ENCODE data around the gene CCL27.

Gene CCL27

DNA sequence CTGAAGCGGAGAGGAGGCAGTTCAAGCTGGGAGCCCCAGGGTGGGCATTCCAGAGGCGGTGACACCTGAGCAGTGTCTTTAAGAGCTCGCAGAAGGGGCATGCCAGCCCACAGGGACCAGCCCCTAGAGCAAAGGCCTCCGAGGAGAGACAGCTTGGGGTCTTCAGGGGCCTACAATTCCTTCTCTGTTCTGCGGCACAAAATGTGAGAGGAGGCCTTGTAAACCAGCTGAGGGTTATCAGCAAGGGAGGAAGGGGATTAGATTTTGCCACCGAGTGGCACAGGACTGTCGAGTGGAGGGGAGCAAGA is 24.4 kb downstream of the CCL27 start:
- TF ChIP-seq, protein P1, sequence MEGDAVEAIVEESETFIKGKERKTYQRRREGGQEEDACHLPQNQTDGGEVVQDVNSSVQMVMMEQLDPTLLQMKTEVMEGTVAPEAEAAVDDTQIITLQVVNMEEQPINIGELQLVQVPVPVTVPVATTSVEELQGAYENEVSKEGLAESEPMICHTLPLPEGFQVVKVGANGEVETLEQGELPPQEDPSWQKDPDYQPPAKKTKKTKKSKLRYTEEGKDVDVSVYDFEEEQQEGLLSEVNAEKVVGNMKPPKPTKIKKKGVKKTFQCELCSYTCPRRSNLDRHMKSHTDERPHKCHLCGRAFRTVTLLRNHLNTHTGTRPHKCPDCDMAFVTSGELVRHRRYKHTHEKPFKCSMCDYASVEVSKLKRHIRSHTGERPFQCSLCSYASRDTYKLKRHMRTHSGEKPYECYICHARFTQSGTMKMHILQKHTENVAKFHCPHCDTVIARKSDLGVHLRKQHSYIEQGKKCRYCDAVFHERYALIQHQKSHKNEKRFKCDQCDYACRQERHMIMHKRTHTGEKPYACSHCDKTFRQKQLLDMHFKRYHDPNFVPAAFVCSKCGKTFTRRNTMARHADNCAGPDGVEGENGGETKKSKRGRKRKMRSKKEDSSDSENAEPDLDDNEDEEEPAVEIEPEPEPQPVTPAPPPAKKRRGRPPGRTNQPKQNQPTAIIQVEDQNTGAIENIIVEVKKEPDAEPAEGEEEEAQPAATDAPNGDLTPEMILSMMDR (conservative IDR thresholded peaks at IDR 0.05; ENCODE audit: low read length) = no peak
- no peak for TF ChIP-seq EZH2phosphoT487 (IDR thresholded peaks at IDR 0.05; ENCODE audit: borderline replicate concordance)
- Histone ChIP-seq H3K79me2 (ENCODE audit: insufficient read depth, low read length) (peaks cover 25% of the 10 kb centered on the region), H4K20me1 (ENCODE audit: insufficient read depth, low read length, poor library complexity, severe bottlenecking) (peaks cover 13% of the 10 kb centered on the region), H3F3A (ENCODE audit: low read depth) (no peaks in the 10 kb centered on the region), H3K4me1 (ENCODE audit: insufficient read depth, low read length, poor library complexity, severe bottlenecking) (peaks cover 27% of the 10 kb centered on the region), H3K4me3 (ENCODE audit: low read length, poor library complexity, severe bottlenecking) (peak overlapping the region; percentile 94), H3K9me3 (ENCODE audit: insufficient read depth, low read depth, low read length) (no peaks in the 10 kb centered on the region), H3K27me3 (ENCODE audit: insufficient read depth, low read length, poor library complexity, severe bottlenecking) (no peaks in the 10 kb centered on the region), H3K9me2 (replicated peaks; ENCODE audit: low read depth, low read length) (no peaks in the 10 kb centered on the region), H2AFZ (ENCODE audit: low read length) (peak overlapping the region; percentile 75), H3K4me2 (ENCODE audit: low read depth, low read length, poor library complexity, severe bottlenecking) (peak overlapping the region; percentile 91), H3K9ac (ENCODE audit: low read depth, low read length, poor library complexity, severe bottlenecking) (peak overlapping the region; percentile 75), H3K36me3 (ENCODE audit: insufficient read depth, low read length) (no peaks in the 10 kb centered on the region)

DNA sequence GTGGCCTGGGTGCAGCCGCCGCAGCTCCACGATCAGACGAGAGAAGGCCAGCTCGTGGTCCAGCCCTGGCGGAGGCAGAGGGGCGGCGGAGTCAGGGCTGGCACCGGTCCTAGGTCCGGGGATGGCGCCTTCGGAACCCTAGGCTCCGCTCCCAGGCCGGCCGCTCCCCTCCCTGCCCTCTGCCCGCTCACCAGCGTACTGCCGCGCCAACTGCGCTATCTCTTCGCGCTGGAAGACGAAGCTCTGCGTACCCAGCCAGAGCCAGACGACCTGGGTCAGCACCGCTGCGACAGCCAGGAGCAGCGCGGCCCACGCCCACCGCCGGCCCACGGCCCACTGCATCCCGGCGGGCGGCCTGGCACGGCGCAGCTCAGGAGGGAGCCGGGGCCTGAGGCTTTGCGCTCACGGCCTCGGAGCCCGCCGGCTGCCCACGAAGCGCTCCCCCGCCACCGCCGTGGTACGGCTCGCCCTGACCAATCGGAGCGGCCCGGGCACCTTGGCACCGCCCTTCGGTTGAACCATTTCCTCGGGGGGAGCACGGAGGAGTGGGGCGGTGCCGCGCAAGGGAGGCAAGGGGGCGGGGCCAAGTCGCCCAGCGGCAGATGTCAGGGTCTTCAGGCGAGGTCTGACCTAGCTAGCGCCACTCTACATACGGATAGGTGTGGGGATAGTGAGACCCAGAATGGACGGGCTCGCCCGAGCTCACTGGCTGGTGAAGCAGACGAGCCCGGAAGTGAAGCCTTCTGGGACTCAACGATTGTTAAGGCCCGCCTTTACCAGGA is 24.9 kb downstream of the CCL27 start, which contains the start of gene SIGMAR1:
Gene SIGMAR1, minus strand, starts transcription at position 432 of the 782 bp plus-strand sequence. Its CDS starts 90 bp downstream, at position 342.
- no peaks in the 10 kb centered on the region for H3K36me3 ChIP-seq (ENCODE audit: insufficient read depth, low read length)
- H3K4me2 ChIP-seq (ENCODE audit: low read depth, low read length, poor library complexity, severe bottlenecking) = peak within 1 kb of the TSS; percentile 91
- H2AFZ ChIP-seq (ENCODE audit: low read length) = peak within 1 kb of the TSS; percentile 75
- peaks cover 27% of the 10 kb centered on the region for H3K4me1 ChIP-seq (ENCODE audit: insufficient read depth, low read length, poor library complexity, severe bottlenecking)
- H3K9me2 ChIP-seq (replicated peaks; ENCODE audit: low read depth, low read length) = no peaks in the 10 kb centered on the region
- H3K27me3 ChIP-seq (ENCODE audit: insufficient read depth, low read length, poor library complexity, severe bottlenecking) = no peaks in the 10 kb centered on the region
- H3K9me3 ChIP-seq (ENCODE audit: insufficient read depth, low read depth, low read length) = no peaks in the 10 kb centered on the region
- peaks cover 13% of the 10 kb centered on the region for H4K20me1 ChIP-seq (ENCODE audit: insufficient read depth, low read length, poor library complexity, severe bottlenecking)
- TF ChIP-seq, protein P1 (conservative IDR thresholded peaks at IDR 0.05; ENCODE audit: low read length) = no peak
- peak within 1 kb of the TSS; percentile 94 for H3K4me3 ChIP-seq (ENCODE audit: low read length, poor library complexity, severe bottlenecking)
- no peaks in the 10 kb centered on the region for H3F3A ChIP-seq (ENCODE audit: low read depth)
- peak within 1 kb of the TSS; percentile 75 for H3K9ac ChIP-seq (ENCODE audit: low read depth, low read length, poor library complexity, severe bottlenecking)
- H3K79me2 ChIP-seq (ENCODE audit: insufficient read depth, low read length) = peaks cover 25% of the 10 kb centered on the region

DNA sequence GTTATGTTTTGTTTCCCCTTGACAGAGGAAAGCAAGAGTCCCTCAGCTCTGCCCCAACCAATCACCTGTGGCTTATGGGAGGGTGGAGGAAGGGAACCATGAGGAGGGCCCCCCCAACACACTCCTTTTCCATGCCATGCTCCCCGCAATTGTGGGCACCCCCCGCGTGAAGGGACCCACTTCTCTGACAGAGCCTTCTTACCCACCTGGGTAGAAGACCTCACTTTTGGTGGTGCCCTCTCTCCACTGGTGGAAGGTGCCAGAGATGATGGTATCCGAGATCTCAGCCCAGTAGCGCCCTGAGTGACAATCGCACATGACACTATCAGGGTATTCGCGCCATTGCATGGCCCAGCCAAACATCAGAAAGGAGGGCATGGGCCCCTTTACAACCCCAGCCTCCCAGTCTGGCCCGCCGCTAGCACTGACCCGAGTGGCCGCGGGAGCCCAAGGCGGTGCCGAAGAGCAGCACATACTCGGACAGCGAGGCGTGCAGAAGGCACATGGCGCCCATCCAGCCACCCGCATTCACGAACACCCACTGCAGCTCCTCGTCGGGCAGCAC is 25.6 kb downstream of the CCL27 start:
- no peaks in the 10 kb centered on the region for H3K9me3 ChIP-seq (ENCODE audit: insufficient read depth, low read depth, low read length)
- H3F3A ChIP-seq (ENCODE audit: low read depth) = no peaks in the 10 kb centered on the region
- TF ChIP-seq, protein P1 (conservative IDR thresholded peaks at IDR 0.05; ENCODE audit: low read length) = no peak
- TF ChIP-seq EZH2phosphoT487 (IDR thresholded peaks at IDR 0.05; ENCODE audit: borderline replicate concordance) = no peak
- H3K4me1 ChIP-seq (ENCODE audit: insufficient read depth, low read length, poor library complexity, severe bottlenecking) = peaks cover 27% of the 10 kb centered on the region
- H3K27me3 ChIP-seq (ENCODE audit: insufficient read depth, low read length, poor library complexity, severe bottlenecking) = no peaks in the 10 kb centered on the region
- peak overlapping the region; percentile 94 for H3K4me3 ChIP-seq (ENCODE audit: low read length, poor library complexity, severe bottlenecking)
- H3K9me2 ChIP-seq (replicated peaks; ENCODE audit: low read depth, low read length) = no peaks in the 10 kb centered on the region
- peak overlapping the region; percentile 75 for H3K9ac ChIP-seq (ENCODE audit: low read depth, low read length, poor library complexity, severe bottlenecking)
- no peaks in the 10 kb centered on the region for H3K36me3 ChIP-seq (ENCODE audit: insufficient read depth, low read length)
- peaks cover 25% of the 10 kb centered on the region for H3K79me2 ChIP-seq (ENCODE audit: insufficient read depth, low read length)
- H2AFZ ChIP-seq (ENCODE audit: low read length) = peak overlapping the region; percentile 75; the same call in 1 of the 2 replicates
- peak overlapping the region; percentile 91 for H3K4me2 ChIP-seq (ENCODE audit: low read depth, low read length, poor library complexity, severe bottlenecking)
- H4K20me1 ChIP-seq (ENCODE audit: insufficient read depth, low read length, poor library complexity, severe bottlenecking) = peaks cover 13% of the 10 kb centered on the region
